Activated naive CD4-positive, alpha-beta T cell treated with anti-CD3 and anti-CD28 coated beads for 36 hours (primary cell): ENCODE measurements around the gene ACVR1C. TPM values are rescaled to one million over a fixed set of nuclear protein-coding genes. Genes with fewer than 3 reads are reported as not detected.

Experiments used
- total RNA-seq, 2 experiments: library from RNA; stranded (reverse); gene quantifications; one replicate each; pipeline ENCODE4 v1.2.3, GENCODE V29; 2021

The ACVR1C gene
- total RNA-seq, 2 experiments from 2014 or later, result 3.5 to 3.6 TPM

Other genes with a start within 250 kb of the ACVR1C start
- gene CYTIP, start 184.8 kb downstream of the ACVR1C start, total RNA-seq, result 100 to 1,000 TPM; 599 to 610 TPM
- gene ACVR1, start 247.5 kb upstream of the ACVR1C start, total RNA-seq, result 10 to 100 TPM; 19.0 to 20.8 TPM